ENCODE measurements around the gene CADM1.

GRCh38 chr11:115135936-115136335 is 368.3 kb downstream of the CADM1 start:
- no peak for TF ChIP-seq CTCF (IDR thresholded peaks at IDR 0.05)
- TF ChIP-seq POLR2A (IDR thresholded peaks at IDR 0.05), result no peak
